Activated T-helper 1 cell treated with anti-CD3 and anti-CD28 coated beads, Interleukin-2, amount 50 U/mL, for 16 hours (primary cell): ENCODE results near the gene AVP.

Experiments
- DNase-seq, 2 donors: peaks; one replicate each; pipeline ENCODE4 v3.0.0-alpha.2; 2020; ENCODE audit warnings: low read depth in 1 of 2, low spot score in 1 of 2

Gene AVP

GRCh38 chr20:3047486-3048419 lies 36.8 kb downstream of the AVP start:
- DNase-seq: no peak

- DNase-seq: no peak
These were observed 37.7 kb downstream of the AVP start for GRCh38 chr20:3046677-3047462.

GRCh38 chr20:3045816-3046676 lies 38.5 kb downstream of the AVP start, which contains the start of gene MRPS26:
Gene MRPS26 (plus strand): TSS chr20:3046052. CDS start chr20:3046069, 17 bp downstream.
- DNase-seq: peak; percentile 53 to 67

- DNase-seq: peak in 1 of 2 donors; percentile 12
These were observed 39.3 kb downstream of the AVP start for GRCh38 chr20:3045042-3045815.

- DNase-seq: no peak
These were observed 40.1 kb downstream of the AVP start for GRCh38 chr20:3044336-3044965.

GRCh38 chr20:3043322-3043721 lies 41.2 kb downstream of the AVP start, which contains the start of gene GNRH2:
Gene GNRH2 (plus strand): TSS chr20:3043622. CDS start chr20:3044415, 793 bp downstream.
- DNase-seq: no peak

GRCh38 chr20:3042625-3043024 lies 41.9 kb downstream of the AVP start:
- no peak for DNase-seq

- DNase-seq: no peak
These were observed 42.6 kb downstream of the AVP start for GRCh38 chr20:3041854-3042409.

- DNase-seq: no peak
These were observed 44.4 kb downstream of the AVP start for GRCh38 chr20:3040086-3040485.

GRCh38 chr20:3039426-3039825 lies 45.1 kb downstream of the AVP start:
- DNase-seq: no peak

GRCh38 chr20:3038454-3038853 lies 46.1 kb downstream of the AVP start:
- no peak for DNase-seq

- DNase-seq: no peak
These were observed 46.9 kb downstream of the AVP start for GRCh38 chr20:3037654-3038053.

- no peak for DNase-seq
These were observed 51.9 kb downstream of the AVP start for GRCh38 chr20:3032624-3033023.
